Lung (tissue), 12 donors: ENCODE data around the gene KLHL25. TPM values are rescaled to one million over a fixed set of nuclear protein-coding genes. Genes with fewer than 3 reads are reported as not detected.
A peak's percentile ranks its signal among the peaks of the same experiment; 100 is the strongest.

Source experiments
- ATAC-seq: fragments of 200-7000 bp; cut with Tn5 transposase; one replicate; pipeline ENCODE4 v1.9.1; 2020; ENCODE audit warnings: moderate number of reproducible peaks; ENCODE audit not compliant: insufficient read depth, low FRiP score
- DNase-seq, 3 donors: peaks; one replicate each; pipeline ENCODE4 v3.0.0-alpha.2; 2013 to 2017
- H3K27ac ChIP-seq, 2 donors: one replicate each; pipeline ENCODE4 v1.5.1; 2013; ENCODE audit warnings: mild to moderate bottlenecking in 2 of 2, moderate library complexity in 2 of 2, control low read depth in 1 of 2, inconsistent platforms in 1 of 2, low read depth in 1 of 2, low read length in 1 of 2
- H3K27me3 ChIP-seq, 3 donors: one replicate each; pipeline ENCODE4 v1.5.1; 2013; ENCODE audit warnings: low read length in 2 of 3; ENCODE audit not compliant: control insufficient read depth in 3 of 3, insufficient read depth in 3 of 3
- H3K36me3 ChIP-seq, 4 donors: one replicate each; pipeline ENCODE4 v1.5.1; 2013; ENCODE audit warnings: low read length in 4 of 4, mild to moderate bottlenecking in 1 of 4, moderate library complexity in 1 of 4; ENCODE audit not compliant: control insufficient read depth in 4 of 4, insufficient read depth in 4 of 4
- H3K4me1 ChIP-seq, 5 donors: one replicate each; pipeline ENCODE4 v1.5.1; 2013; ENCODE audit warnings: low read length in 5 of 5, mild to moderate bottlenecking in 2 of 5, moderate library complexity in 1 of 5; ENCODE audit not compliant: control insufficient read depth in 5 of 5, insufficient read depth in 5 of 5
- H3K4me3 ChIP-seq: one replicate; pipeline ENCODE4 v1.5.1; 2013; ENCODE audit warnings: mild to moderate bottlenecking, control low read depth, moderate library complexity
- H3K9ac ChIP-seq, 2 donors: one replicate each; pipeline ENCODE4 v1.5.1; 2013; ENCODE audit warnings: low read length in 2 of 2, control low read depth in 1 of 2; ENCODE audit not compliant: insufficient read depth in 1 of 2
- H3K9me3 ChIP-seq, 4 donors: one replicate each; pipeline ENCODE4 v1.5.1; 2013; ENCODE audit warnings: low read length in 3 of 4, mild to moderate bottlenecking in 1 of 4, moderate library complexity in 1 of 4; ENCODE audit not compliant: control insufficient read depth in 4 of 4, insufficient read depth in 3 of 4
- WGBS, 2 donors: extraction: QIAGEN DNeasy Blood & Tissue Kit; methylation state at CpG; one replicate each; pipeline ENCODE4 v1.1.7; 2013; 5-methylcytosine and 5-hydroxymethylcytosine counted together
- polyA plus RNA-seq, 2 donors: library from polyadenylated mRNA; stranded (reverse); fragments of 200-250 nt; gene quantifications; one replicate each; pipeline ENCODE4 v1.2.1, GENCODE V29; 2013
- total RNA-seq, 2 donors: library from RNA; depleted of rRNA in 1 of 2; stranded (reverse); fragments of >200 nt in 1 of 2; gene quantifications; one replicate each; pipeline ENCODE4 v1.2.1, GENCODE V29; 2014 to 2021
- TF ChIP-seq, protein P1 (sequence below): IDR thresholded peaks from 2 replicates; pipeline ENCODE4 v1.5.1; 2012; ENCODE audit warnings: mild to moderate bottlenecking; ENCODE audit errors: control extremely low read depth, extremely low read depth
- donor health status: control.
- donor health status: control.
- donor health status: Bipolar disorder and iron deficiency.
- donor health status: healthy.
- donor health status: DM: yes; HTN: yes; CAD: no.

Gene KLHL25
- total and polyA plus RNA-seq, 4 donors: 3.0 to 9.2 (median 7.1) TPM

DNA sequence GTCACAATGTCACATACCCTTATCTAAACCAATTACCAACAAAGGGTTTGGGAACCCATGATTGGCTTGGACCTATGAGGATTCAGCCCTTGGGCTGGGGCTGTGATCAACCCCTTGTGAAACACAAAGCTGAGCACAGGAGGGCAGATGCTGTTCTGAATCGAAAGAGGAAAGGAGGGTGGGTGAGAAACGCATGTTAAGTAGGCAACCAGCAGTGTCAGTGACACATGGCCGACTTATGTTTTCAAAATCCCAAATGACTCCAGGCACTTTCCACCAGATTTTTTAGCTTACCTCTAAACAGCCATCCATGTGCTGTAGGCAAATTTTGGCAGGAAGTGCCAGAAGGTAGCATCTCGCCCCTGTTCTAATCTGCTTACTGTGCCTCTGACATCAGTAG, 34.1 kb upstream of the KLHL25 start:
- DNase-seq (no peak), ATAC-seq (no peak)
- Histone ChIP-seq H3K27me3 (no peaks in the 10 kb centered on the region), H3K4me1 (peaks cover 0 to 2% (median 0%) of the 10 kb centered on the region in 5 donors), H3K9ac (no peak overlapping the region), H3K36me3 (no peaks in the 10 kb centered on the region), H3K4me3 (no peak overlapping the region), H3K27ac (no peak overlapping the region), H3K9me3 (no peaks in the 10 kb centered on the region)
- TF ChIP-seq, protein P1, sequence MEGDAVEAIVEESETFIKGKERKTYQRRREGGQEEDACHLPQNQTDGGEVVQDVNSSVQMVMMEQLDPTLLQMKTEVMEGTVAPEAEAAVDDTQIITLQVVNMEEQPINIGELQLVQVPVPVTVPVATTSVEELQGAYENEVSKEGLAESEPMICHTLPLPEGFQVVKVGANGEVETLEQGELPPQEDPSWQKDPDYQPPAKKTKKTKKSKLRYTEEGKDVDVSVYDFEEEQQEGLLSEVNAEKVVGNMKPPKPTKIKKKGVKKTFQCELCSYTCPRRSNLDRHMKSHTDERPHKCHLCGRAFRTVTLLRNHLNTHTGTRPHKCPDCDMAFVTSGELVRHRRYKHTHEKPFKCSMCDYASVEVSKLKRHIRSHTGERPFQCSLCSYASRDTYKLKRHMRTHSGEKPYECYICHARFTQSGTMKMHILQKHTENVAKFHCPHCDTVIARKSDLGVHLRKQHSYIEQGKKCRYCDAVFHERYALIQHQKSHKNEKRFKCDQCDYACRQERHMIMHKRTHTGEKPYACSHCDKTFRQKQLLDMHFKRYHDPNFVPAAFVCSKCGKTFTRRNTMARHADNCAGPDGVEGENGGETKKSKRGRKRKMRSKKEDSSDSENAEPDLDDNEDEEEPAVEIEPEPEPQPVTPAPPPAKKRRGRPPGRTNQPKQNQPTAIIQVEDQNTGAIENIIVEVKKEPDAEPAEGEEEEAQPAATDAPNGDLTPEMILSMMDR: no peak
- WGBS, 2 donors: 85% methylated on average over 4 of the region's 4 CpGs

DNA sequence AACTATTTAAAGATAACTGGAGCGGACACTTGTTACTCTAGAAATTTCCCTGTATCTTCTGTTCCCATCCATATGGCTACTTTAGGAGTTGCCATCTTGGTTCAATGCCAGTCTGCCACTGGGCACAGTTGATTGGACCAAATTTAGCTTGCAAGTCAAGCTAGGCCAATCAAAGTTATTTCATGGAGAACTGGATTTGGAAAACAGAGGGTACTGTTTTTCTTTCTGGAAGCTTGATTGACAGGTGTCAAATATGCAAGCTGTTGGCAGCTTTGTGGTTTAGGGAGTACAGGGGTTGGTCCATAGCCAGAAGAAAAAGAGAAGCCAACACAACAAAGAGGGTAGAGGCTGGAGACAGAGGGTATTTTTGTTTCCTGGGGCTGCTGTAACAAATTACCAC, 33.4 kb upstream of the KLHL25 start:
- Histone ChIP-seq H3K4me1 (peaks cover 0 to 2% (median 0%) of the 10 kb centered on the region in 5 donors), H3K4me3 (no peak overlapping the region), H3K27me3 (no peaks in the 10 kb centered on the region), H3K27ac (no peak overlapping the region), H3K9ac (no peak overlapping the region), H3K9me3 (no peaks in the 10 kb centered on the region), H3K36me3 (no peaks in the 10 kb centered on the region)
- ATAC-seq (no peak), DNase-seq (no peak)
- TF ChIP-seq, protein P1: no peak
- 95 to 96% methylated on average over 1 of the region's 1 CpG for WGBS, 2 donors

DNA sequence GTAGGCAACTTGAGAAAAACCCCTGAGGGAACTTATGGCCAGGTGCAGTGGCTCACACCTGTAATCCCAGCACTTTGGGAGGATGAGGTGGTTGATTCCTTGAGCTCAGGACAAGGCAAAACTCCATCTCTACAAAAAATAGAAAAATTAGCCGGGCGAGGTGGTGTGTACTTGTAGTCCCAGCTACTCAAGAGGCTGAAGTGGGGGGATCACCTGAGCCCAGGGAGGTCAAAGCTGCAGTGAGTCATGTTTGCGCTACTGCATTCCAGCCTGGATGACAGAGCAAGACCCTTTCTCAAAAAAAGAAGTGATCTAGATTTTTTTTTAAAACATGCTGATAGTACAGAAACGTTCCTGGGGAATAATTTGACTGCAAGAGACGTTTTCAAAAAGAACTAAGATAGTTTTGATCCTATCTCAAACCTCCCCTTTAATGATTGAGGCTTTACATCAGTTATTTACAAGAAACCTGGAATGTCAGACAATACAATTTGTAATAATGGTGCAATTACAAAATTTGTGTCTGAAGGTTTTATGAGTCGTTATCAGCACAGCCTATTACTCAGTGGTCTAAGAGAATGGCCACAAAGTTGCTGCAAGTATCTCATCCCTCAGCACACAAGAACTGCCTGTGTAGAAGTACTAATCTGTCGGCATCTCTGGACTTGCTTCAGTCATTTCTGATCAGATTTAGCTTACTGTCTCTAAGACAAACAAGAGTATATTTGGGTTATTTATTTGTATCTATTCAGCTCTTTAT, 32.2 kb upstream of the KLHL25 start:
- ATAC-seq (peak; percentile 7), DNase-seq (no peak)
- Histone ChIP-seq H3K27ac (no peak overlapping the region), H3K9ac (no peak overlapping the region), H3K36me3 (no peaks in the 10 kb centered on the region), H3K27me3 (no peaks in the 10 kb centered on the region), H3K4me1 (peaks cover 0 to 2% (median 0%) of the 10 kb centered on the region in 5 donors), H3K9me3 (no peaks in the 10 kb centered on the region), H3K4me3 (no peak overlapping the region)
- TF ChIP-seq, protein P1: no peak
- 62 to 78% methylated on average over 7 of the region's 7 CpGs for WGBS, 2 donors
